ENCODE data around the gene FMOD.

- no peak for TF ChIP-seq CTCF (IDR thresholded peaks at IDR 0.05)
- TF ChIP-seq EP300 (IDR thresholded peaks at IDR 0.05), result no peak
- peak in 2 of 3 donors; percentile 1 to 40 for TF ChIP-seq POLR2AphosphoS5 (IDR thresholded peaks at IDR 0.05)
Observed at GRCh38 chr1:203307641-203308126, 43.2 kb downstream of the FMOD start.
